HG03520 (cell line): Measurements from ENCODE around the gene RIMBP2.
"Not testable (repeated sequence)": the region's sequence is repeated elsewhere in the genome, so short reads cannot be mapped to it uniquely, and the experiment has no call there.

Experiments
- ATAC-seq: cut with Tn5 transposase; IDR thresholded peaks from one replicate; pipeline ENCODE4 v1.9.1; 2021; ENCODE audit warnings: mild to moderate bottlenecking, moderate library complexity; ENCODE audit not compliant: unreplicated experiment

Gene RIMBP2, protein sequence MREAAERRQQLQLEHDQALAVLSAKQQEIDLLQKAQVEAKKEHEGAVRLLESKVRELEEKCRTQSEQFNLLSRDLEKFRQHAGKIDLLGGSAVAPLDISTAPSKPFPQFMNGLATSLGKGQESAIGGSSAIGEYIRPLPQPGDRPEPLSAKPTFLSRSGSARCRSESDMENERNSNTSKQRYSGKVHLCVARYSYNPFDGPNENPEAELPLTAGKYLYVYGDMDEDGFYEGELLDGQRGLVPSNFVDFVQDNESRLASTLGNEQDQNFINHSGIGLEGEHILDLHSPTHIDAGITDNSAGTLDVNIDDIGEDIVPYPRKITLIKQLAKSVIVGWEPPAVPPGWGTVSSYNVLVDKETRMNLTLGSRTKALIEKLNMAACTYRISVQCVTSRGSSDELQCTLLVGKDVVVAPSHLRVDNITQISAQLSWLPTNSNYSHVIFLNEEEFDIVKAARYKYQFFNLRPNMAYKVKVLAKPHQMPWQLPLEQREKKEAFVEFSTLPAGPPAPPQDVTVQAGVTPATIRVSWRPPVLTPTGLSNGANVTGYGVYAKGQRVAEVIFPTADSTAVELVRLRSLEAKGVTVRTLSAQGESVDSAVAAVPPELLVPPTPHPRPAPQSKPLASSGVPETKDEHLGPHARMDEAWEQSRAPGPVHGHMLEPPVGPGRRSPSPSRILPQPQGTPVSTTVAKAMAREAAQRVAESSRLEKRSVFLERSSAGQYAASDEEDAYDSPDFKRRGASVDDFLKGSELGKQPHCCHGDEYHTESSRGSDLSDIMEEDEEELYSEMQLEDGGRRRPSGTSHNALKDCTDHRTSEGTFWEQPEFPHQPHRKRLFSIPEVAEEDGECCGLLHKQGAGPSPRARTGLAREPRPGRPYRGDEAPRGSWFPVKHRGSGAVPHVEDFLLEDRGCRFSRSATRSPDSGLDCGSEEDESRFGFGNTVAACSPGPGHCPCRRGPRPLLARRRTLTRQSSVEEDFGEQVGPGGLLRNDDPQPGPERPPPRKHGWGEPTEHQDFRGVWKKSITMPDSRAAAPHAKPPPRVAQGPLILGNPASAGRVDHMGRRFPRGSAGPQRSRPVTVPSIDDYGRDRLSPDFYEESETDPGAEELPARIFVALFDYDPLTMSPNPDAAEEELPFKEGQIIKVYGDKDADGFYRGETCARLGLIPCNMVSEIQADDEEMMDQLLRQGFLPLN (N-terminal part only)

DNA sequence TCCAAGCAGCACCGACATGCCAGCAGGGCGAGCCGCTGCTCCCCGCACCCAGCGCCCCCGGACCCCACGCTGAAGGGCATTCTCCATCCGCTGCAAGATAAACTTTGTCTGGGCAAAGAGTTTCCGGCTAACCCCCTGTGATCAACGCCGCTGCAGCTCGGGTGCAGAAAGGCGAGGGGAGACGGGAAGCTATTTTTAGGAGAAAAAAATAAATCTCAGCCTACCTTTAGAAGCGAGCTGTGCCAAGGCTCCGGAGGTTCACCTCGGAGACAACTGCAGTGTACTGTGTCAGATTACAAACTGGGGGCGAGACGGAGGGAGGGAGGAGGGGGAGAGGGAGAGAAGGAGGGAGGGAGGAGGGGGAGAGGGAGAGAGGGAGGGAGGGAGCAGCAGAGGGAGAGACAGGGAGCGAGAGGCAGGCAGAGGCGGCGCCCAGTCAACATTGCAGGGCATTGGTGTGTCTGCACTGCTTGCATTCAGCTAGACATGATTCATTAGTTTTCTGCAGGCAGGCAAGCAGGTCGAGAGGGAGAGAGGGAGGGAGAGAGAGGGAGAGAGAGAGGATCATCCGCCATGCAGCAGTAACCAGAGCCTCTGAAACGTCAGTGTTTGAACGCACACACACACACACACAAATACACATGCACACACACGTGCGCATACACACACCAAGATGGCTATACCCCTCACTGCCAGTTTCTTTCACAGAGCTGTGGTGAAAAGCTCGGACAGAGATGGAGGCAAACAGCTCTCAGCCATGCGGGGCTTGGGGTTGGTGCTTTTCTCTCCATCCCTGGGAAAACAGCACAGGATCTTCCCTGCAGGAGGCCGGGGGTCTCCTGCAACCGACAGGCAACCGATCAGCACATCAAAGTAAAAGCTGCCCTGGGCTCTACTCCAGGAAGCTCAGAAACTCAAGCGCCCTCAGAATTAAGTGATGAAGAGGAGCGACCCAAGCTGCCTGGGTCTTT lies at the start of gene RIMBP2:
Gene RIMBP2 (minus strand): TSS at position 302 of the 971 bp plus-strand sequence. CDS start 237,286 bp downstream, outside the sequence.
- no peak for ATAC-seq

DNA sequence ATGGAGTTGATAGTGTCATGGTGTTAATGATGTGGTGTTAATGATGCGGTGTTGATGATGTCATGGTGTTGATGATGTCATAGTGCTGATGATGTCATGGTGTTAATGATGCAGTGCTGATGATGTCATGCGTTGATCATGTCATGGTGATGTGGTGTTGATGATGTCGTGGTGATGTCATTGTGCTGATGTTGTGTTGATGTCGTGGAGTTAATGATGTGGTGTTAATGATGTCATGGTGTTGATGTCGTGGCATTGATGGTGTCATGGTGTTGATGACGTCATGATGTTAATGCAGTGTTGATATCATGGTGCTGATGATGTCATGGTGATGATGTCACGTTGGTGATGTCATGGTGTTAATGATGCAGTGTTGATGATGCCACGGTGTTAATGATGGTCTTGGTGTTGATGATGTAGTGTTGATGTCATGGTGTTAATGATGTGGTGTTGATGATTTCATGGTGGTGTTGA lies 49.1 kb upstream of the RIMBP2 start:
- ATAC-seq: no peak

DNA sequence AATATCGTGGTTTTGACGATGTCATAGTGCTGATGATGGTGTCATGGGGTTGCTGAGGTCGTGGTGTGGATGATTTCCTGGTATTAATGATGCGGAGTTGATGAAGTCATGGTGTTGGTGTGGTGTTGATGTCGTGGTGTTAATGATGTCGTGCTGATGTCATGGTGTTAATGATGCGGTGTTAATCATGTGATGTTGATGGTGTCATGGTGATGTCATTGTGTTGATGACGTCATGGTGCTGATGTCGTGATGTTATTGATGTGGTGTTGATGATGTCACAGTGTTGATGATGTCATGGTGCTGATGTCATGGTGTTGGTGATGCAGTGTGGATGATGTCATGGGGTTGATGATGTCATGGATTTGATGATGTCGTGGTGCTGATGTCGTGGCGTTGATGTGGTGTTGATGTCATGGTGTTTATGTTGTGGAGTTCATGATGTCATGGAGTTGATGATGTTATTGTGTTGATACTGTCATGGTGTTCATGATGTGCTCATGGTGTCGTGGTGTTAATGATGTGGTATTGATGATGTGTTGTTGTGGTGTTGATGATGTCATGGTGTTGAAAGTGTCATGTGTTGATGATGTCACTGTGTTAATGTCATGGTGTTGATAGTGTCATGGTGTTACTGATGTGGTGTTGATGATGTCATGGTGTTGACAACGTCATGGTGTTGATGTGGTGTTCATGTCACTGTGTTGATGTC lies 48.5 kb upstream of the RIMBP2 start:
- ATAC-seq: no peak

DNA sequence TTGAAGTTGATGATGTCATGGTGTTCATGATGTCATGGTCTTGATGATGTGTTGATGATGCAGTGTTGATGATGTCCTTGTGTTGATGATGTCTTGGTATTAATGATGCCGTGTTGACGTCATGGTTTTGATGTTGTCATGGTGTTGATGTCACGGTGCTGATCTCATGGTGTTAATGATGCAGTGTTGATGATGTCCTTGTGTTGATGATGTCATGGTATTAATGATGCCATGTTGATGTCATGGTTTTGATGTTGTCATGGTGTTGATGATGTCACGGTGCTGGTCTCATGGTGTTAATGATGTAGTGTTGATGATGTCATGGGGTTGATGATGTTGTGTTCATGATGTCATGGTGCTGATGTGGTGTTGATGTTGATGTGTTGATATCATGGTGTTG lies 48.0 kb upstream of the RIMBP2 start:
- no peak for ATAC-seq

DNA sequence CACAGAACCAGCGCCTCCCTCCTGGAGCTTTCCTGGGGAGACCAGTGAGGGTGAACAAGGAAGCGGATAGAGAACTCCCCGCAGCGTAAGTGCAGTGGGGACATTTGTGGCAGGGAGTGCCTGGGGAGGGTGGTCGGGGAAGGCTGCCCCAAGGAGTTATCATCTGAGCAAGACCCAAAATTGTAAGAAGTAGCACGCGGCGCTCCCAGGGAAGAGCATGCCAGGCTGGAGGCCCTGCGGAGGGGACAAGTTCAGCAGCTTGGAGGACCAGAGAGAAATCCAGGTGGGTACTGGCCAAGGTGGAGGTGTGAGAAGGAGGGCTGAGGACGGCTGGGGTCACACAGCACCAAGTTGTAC lies 46.2 kb upstream of the RIMBP2 start:
- no peak for ATAC-seq

DNA sequence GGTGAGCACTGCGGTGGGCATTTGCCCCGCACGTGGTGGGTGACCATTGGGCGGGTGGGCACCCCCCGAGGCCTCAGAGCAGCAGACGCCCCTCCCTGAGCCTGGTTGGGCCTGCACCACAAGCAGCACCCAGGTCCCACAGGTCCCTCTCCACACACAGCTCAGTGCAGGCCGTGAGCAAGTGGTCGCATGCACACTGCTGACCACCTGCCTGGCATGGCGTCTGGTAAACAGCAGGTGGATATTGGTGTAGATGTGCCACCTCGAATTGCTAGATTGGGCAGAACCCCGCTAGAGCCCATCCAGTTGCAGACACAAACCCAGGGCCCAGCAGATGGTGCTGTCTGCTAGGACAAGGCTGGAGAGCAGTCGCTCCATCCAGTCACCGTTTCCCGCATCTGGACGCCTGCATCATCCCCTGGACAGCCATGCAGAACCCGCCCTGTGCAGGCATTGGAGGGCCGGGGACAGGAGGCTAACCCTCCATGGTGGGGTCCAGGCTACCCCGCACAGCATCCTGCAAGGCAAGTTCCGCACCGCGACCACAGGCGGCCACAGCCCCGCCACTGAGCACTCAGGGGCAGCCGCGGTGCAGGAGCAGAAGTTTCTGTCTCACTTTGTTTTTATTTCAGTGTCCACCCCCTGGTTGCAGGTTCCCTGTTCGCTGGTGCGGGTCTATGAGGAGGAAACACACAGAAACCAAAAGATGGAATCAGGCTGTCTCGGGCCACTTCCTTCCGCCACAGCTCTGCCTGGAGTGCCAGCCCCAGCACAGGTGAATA lies 45.6 kb upstream of the RIMBP2 start:
- ATAC-seq: peak; percentile 37

DNA sequence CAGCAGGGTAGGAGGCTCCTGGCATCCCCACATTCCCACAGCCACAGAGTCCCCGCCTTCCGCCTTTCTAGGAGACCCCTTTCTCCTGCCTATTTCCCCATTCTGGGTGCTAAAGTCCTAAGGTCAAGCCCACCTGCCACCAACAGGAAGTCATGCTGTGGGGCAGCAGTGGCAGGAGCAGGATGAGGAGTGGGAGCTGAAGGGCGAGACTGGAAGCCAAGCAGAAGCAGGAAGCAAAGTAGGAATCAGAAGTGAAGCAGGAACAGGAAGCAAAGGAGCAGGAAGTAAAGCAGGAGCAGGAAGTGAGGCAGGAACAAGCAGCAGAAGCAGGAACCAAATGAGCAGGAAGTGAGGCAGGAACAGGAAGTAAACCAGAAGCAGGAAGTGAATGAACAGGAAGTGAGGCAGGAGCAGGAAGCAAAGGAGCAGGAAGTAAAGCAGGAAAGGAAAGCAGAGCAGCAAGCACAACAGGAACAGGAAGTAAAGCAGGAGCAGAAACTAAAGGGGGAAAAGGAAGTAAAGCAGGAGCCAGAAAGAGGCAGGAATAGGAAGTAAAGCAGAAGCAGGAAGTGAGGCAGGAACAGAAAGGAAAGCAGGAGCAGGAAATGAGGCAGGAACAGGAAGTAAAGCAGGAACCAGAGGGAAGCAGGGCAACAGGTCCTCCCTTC lies 38.3 kb upstream of the RIMBP2 start:
- no peak for ATAC-seq

DNA sequence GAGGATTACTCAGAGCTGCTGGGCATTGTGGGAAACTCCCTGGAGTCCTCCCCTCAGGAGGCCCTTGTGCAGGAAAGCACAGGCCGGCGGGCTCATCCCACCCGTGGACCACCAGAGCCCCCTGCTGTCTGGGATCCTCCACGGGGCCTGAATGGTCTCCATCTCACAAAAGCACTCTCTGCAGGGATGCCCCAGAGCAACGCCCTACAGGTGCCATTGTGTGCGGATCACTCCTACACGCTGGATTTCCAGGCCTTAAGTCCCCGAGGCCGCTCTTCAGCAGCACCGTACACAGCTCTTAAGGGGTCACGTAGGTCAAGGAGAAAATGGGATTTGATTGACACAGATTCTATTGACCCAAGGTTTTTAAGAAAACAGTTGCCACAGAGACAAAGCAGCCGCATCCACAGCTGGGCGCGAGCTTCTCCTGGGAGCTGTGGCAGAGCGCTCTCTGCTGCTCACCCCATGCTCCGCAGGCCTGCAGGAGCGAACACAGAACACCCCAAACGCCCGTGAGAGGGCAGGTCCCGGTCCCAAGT lies 36.7 kb upstream of the RIMBP2 start:
- no peak for ATAC-seq

DNA sequence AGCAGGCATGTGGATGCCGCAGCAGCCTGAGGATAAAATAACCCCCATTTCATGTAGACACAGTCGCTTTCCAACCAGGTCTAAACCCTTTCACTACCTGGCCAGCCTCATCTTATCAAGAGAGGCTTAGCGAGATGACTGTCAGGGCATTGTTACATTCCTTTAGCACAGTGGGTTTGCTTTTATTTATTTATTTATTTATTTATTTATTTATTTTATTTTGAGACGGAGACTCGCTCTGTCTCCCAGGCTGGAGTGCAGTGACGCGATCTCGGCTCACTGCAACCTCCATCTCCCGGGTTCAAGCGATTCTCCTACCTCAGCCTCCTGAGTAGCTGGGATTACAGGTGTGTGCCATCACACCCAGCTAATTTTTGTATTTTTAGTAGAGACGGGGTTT lies 35.9 kb upstream of the RIMBP2 start:
- ATAC-seq: not testable (repeated sequence)

DNA sequence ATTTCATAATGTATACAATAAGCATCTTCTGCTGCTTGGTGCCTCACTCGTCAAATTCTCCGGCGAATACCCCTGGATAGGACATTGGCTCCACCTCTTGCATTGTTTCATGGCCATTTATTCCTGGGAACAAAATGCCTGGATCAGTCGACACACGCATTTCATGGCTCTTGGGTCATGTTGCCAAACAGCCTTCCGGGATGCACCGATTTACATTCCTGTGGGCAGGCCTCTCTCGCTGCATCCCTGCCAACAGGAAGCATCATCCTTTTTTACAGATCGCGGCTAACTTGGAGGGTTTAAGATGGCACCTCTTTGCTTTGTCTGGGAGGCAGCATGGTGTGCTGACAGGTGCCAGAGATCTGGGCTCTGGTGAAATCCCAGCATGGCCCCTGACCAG lies 32.7 kb upstream of the RIMBP2 start:
- no peak for ATAC-seq

DNA sequence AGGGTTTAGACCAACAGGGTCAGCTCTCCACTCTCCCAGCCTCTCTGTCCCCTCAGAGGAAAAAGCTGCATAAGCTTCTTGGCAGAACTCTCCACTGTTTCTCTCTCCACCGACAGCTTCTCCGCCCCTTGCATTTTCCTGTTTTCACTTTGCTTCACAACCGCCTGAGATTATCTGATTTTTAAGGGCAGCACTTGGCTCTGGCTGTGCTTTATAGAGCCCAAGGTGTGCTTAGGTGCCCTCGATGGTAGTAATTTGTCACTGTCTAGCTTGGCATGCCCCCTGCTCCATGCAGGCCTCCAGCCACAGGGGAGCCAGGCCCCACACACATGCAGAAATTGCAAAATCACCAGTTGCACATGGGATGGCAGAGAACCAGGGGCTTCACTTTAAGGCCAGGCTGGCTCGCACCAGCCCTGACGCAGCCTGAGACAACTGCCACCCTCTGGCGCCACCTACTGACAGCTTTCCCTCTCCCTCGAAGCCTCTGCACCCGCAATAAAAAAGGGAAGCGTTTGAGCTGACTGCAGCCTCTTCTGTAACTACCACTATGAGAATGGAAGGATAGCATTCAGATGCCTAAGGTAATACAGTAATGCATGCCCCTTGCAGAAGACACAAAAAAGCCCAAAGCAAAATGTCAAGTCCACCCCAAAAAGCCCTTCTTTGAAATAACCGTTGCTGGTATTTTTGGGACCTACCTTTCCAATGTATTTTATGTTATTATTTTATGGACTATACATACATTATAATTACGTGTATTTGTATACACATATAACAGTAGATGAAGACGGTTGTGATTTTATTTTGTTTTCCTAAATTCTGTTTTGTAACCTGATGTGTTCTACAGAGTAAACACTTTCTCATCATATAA lies 32.0 kb upstream of the RIMBP2 start:
- ATAC-seq: peak; percentile 86

DNA sequence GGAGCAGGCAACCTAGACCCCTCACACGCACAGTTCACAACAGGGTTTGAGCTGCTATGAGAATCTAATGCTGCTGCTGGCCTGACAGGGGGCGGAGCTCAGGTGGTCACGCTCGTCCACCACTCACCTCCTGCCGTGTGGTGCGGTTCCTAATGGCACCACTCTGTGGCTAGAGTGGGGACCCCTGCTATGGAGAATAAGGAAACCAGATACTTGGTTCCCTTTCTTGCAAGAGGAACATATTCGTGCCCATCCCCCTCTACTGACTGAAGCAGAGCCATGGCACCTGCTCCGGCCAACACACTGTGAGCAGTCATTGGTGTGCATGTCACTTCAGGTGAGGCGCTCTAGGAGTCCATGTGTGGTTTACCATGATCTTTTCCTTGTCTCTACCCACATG lies 30.4 kb upstream of the RIMBP2 start:
- ATAC-seq: no peak

DNA sequence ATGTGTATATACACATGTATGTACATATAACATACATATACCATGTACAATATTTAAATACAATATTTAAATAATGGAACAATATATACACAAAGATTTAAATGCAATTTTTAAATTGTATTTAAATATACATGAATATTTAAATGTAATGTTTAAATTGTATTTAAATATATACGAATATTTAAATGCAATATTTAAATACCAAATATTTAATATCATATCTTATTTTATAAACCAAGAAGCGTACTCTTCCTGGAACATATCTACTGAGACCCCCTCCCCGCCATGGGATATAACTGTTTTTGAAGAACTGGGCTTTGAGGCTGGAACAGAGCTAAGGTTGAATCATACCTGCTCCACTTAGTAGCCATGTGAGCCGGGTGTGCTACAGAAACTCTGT lies 29.8 kb upstream of the RIMBP2 start:
- ATAC-seq: no peak

DNA sequence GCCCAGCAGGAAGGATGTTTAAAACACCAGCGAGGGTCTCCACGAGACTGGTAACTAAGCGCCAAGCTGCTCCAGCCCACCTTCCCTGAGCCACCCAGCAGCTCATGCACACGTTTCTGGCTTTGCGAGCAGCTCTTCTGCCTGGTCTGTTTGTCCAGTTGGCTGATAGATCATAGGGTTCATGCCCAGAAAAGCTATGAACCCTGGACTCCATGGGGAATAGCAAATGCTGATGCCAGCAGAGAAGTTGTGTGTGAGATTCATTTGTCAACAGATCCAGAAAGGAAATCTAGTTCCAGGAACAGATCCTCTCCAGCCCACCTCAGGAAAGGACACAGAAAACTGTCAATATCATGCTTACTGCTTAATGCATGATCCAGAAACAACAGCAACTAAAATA lies 28.2 kb upstream of the RIMBP2 start:
- ATAC-seq: no peak

DNA sequence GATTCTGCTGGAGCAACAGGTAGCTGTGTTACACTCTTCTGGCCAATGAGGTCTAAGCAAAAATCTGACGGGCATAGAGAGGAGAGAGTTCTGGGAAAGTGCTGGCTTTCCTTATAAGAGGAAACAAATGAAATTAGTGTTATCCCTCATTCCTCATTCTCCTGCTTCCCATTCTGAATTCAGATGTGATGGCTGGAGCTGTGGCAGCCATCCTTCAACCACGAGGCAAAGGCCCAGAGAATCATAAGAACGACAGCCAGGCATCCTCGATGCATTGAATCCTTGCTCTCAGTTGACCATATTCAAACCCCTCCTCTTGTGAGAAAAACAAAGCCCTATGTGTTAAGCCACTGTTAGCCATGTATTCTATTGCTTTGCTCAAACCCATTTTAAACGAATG lies 27.5 kb upstream of the RIMBP2 start:
- ATAC-seq: no peak

DNA sequence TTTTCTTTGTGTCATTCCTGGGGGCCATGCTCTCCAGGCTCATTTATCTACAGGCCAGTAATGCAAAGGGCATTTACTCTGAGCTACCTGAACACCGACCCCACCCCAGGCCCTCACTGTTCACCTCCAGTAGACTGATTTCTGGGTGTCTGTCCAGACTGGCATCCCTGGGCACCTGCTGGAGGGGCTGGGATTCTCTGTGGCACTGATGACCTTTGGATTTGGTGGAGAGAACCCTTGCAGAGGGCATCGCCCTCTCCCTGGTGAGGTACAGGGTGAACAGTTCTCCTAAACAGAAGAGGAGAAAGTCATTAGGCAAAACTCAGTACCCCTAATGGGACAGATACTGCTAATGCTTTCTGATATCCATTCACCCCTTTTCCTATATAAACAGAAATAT lies 27.1 kb upstream of the RIMBP2 start:
- no peak for ATAC-seq

DNA sequence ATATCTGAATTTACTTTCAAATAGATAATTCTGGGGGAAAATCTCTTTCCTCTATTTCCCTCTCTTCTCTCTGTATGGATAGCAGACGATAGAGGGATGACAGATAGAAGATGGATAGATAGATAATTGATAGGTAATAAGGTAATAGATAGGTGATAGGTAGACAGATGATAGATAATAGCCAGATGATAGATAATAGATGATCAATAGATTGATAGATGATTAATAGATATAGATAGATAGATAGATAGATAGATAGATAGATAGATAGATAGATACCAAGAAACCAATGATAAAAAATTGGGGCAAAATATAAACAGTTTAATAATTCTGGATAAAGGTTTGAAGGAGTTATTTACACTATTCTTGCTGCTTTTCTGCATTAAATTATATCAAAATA lies 26.6 kb upstream of the RIMBP2 start:
- no peak for ATAC-seq
